Testis (tissue), 5 donors: ENCODE measurements around the gene EGFR. TPM values are rescaled to one million over a fixed set of nuclear protein-coding genes. Genes with fewer than 3 reads are reported as not detected.
A peak's percentile ranks its signal among the peaks of the same experiment; 100 is the strongest.

Source experiments
- DNase-seq: peaks from one replicate; pipeline ENCODE4 v3.0.0-alpha.2; 2019
- H3K27ac ChIP-seq, 2 donors: fragments of 200-600 bp; sonication (generic); one replicate each; pipeline ENCODE4 v1.5.1; 2019
- H3K27me3 ChIP-seq: fragments of 200-600 bp; sonication (generic); one replicate; pipeline ENCODE4 v1.5.1; 2019
- H3K36me3 ChIP-seq: fragments of 200-600 bp; sonication (generic); one replicate; pipeline ENCODE4 v1.5.1; 2017; ENCODE audit warnings: low read depth; ENCODE audit errors: missing control alignments
- H3K4me1 ChIP-seq: fragments of 200-600 bp; sonication (generic); one replicate; pipeline ENCODE4 v1.5.1; 2019
- H3K4me3 ChIP-seq, 2 donors: fragments of 200-600 bp; sonication (generic); one replicate each; pipeline ENCODE4 v1.5.1; 2017 to 2019
- H3K9me3 ChIP-seq: fragments of 200-600 bp; sonication (generic); one replicate; pipeline ENCODE4 v1.5.1; 2017
- CTCF ChIP-seq, 3 experiments: fragments of 450-650 bp in 2 of 3; fragments of 200-600 bp in 1 of 3; sonication (generic) in 1 of 3; IDR thresholded peaks; one replicate each; pipeline ENCODE4 v1.5.1; 2016 to 2019; ENCODE audit warnings: antibody characterized with exemption in 3 of 3, mild to moderate bottlenecking in 2 of 3, moderate library complexity in 1 of 3
- POLR2A ChIP-seq: fragments of 450-650 bp; IDR thresholded peaks from one replicate; pipeline ENCODE4 v1.6.1; 2017; ENCODE audit warnings: antibody characterized with exemption, mild to moderate bottlenecking, moderate library complexity
- WGBS, 2 donors: methylation state at CpG; one replicate each; pipeline ENCODE4 v1.1.5; 2018; 5-methylcytosine and 5-hydroxymethylcytosine counted together
- intact Hi-C: fragments of 100-400 bp; cut with DNase I; formaldehyde crosslinking; loops from one replicate; pipeline ENCODE4 v1.15.1; 2023; ENCODE audit warnings: low total_unique reads
- long read RNA-seq, 2 donors: transcript quantifications; one replicate each; lab custom pipeline, GENCODE V29; 2026
- polyA plus RNA-seq: library from polyadenylated mRNA; stranded (reverse); fragments of 350-450 nt; fragmentation: Illumina TruSeq; extraction: RNeasy Lipid Tissue Mini Kit (QIAGEN cat#74804); gene quantifications from one replicate; pipeline ENCODE4 v1.2.3, GENCODE V29; 2014; ENCODE audit warnings: low read depth, low replicate concordance; ENCODE audit not compliant: insufficient read depth
- total RNA-seq, 2 donors: library from RNA; depleted of rRNA; stranded (reverse); fragments of >200 nt; gene quantifications; one replicate each; pipeline ENCODE4 v1.2.3, GENCODE V29; 2016

Gene EGFR
- 10 to 100 TPM; 18.2 to 45.0 TPM for total RNA-seq
- 11.0 TPM for polyA plus RNA-seq
- long read RNA-seq, donor 1, full-length matches to known transcripts: 5 of 16 reads
- long read RNA-seq, donor 1, partial matches to known transcripts: 11 of 16 reads
- long read RNA-seq, donor 1, other reads (novel, unspliced or antisense): 0 of 16 reads
- long read RNA-seq, donor 2, full-length matches to known transcripts: 1 of 1 reads
- long read RNA-seq, donor 2, partial matches to known transcripts: 0 of 1 reads
- long read RNA-seq, donor 2, other reads (novel, unspliced or antisense): 0 of 1 reads

- 3% methylated on average over 21 to 80 of the region's 80 CpGs for WGBS, 2 donors
- peaks cover 11% of the 10 kb centered on the region for H3K4me1 ChIP-seq
- H3K27me3 ChIP-seq: no peaks in the 10 kb centered on the region
- peak within 1 kb of the TSS; percentile 92 to 95 for H3K27ac ChIP-seq
- DNase-seq: peak; percentile 82
- peak within 1 kb of the TSS; percentile 86 to 88 for H3K4me3 ChIP-seq
- peak; percentile 29 for TF ChIP-seq POLR2A
- TF ChIP-seq CTCF (IDR thresholded peaks at IDR 0.05): no peak
- no peaks in the 10 kb centered on the region for H3K9me3 ChIP-seq
- no peaks in the 10 kb centered on the region for H3K36me3 ChIP-seq
- intact Hi-C loops: no loop called here
Measured at GRCh38 chr7:55018361-55019190, at the start of gene EGFR. Gene EGFR, plus strand, starts transcription at chr7:55019017. Its CDS starts 261 bp downstream, at chr7:55019278.

GRCh38 chr7:54969208-54969967, 49.4 kb upstream of the EGFR start:
- intact Hi-C loops: no loop called here
- no peak for DNase-seq
- no peaks in the 10 kb centered on the region for H3K27me3 ChIP-seq
- TF ChIP-seq CTCF (IDR thresholded peaks at IDR 0.05) (no peak), POLR2A (no peak)
- no peak overlapping the region for H3K4me3 ChIP-seq
- no peaks in the 10 kb centered on the region for H3K4me1 ChIP-seq
- WGBS, 2 donors: 85 to 86% methylated on average over 13 of the region's 13 CpGs
- H3K27ac ChIP-seq: no peak overlapping the region
- no peaks in the 10 kb centered on the region for H3K9me3 ChIP-seq
- H3K36me3 ChIP-seq: no peaks in the 10 kb centered on the region

GRCh38 chr7:54972733-54973294, 46.0 kb upstream of the EGFR start:
- Histone ChIP-seq H3K27ac (no peak overlapping the region), H3K4me3 (no peak overlapping the region), H3K27me3 (no peaks in the 10 kb centered on the region), H3K9me3 (no peaks in the 10 kb centered on the region), H3K36me3 (no peaks in the 10 kb centered on the region), H3K4me1 (no peaks in the 10 kb centered on the region)
- intact Hi-C loops: no loop called here
- no peak for TF ChIP-seq CTCF (IDR thresholded peaks at IDR 0.05)
- no peak for TF ChIP-seq POLR2A
- no peak for DNase-seq
- 69 to 70% methylated on average over 2 of the region's 2 CpGs for WGBS, 2 donors

GRCh38 chr7:54978364-54979116, 40.3 kb upstream of the EGFR start:
- no peak overlapping the region for H3K4me3 ChIP-seq
- H3K9me3 ChIP-seq: no peaks in the 10 kb centered on the region
- H3K4me1 ChIP-seq: no peaks in the 10 kb centered on the region
- intact Hi-C loops: no loop called here
- TF ChIP-seq CTCF (IDR thresholded peaks at IDR 0.05) (no peak), POLR2A (no peak)
- no peak for DNase-seq
- no peaks in the 10 kb centered on the region for H3K36me3 ChIP-seq
- no peaks in the 10 kb centered on the region for H3K27me3 ChIP-seq
- H3K27ac ChIP-seq: no peak overlapping the region
- 70 to 81% methylated on average over 9 of the region's 9 CpGs for WGBS, 2 donors
